ENCODE results near the gene MAPK7. TPM values are rescaled to one million over a fixed set of nuclear protein-coding genes. Genes with fewer than 3 reads are reported as not detected.
A peak's percentile ranks its signal among the peaks of the same experiment; 100 is the strongest.

MAPK7 gene
- polyA plus RNA-seq, 2 of the 4 experiments (the other 2 are of a cell fraction) = 7.2 to 25.8 TPM

- WGBS (ENCODE audit: missing lambda C conversion rate) = 83% methylated on average over 5 of the region's 5 CpGs
- Histone ChIP-seq H3K4me3 (no peak overlapping the region), H3K27ac (no peak overlapping the region), H3K4me2 (no peak overlapping the region), H3K4me1 (peaks cover 33% of the 10 kb centered on the region), H3K9me3 (no peaks in the 10 kb centered on the region)
- POLR2A ChIA-PET = interaction anchor here (5.3 kb wide), 1 partner anchor 11 kb away, joined by 45 read pairs; the partner anchor contains the start of gene MAPK7
- no peak for ATAC-seq
- TF ChIP-seq, protein P1, sequence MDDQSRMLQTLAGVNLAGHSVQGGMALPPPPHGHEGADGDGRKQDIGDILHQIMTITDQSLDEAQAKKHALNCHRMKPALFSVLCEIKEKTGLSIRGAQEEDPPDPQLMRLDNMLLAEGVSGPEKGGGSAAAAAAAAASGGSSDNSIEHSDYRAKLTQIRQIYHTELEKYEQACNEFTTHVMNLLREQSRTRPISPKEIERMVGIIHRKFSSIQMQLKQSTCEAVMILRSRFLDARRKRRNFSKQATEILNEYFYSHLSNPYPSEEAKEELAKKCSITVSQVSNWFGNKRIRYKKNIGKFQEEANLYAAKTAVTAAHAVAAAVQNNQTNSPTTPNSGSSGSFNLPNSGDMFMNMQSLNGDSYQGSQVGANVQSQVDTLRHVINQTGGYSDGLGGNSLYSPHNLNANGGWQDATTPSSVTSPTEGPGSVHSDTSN (IDR thresholded peaks at IDR 0.05) = no peak
- TF ChIP-seq PHF8 (IDR thresholded peaks at IDR 0.05; ENCODE audit: borderline replicate concordance, low read depth) = peak; percentile 24; the same call in 1 of the 2 replicates
- no peak for TF ChIP-seq POLR2AphosphoS2 (conservative IDR thresholded peaks at IDR 0.05; ENCODE audit: low read length)
- TF ChIP-seq REST (IDR thresholded peaks at IDR 0.05) = 0 out of 2 replicates have a peak, but pooled peaks have one; percentile 13
- no peak for TF ChIP-seq E2F6 (IDR thresholded peaks at IDR 0.05; ENCODE audit: borderline replicate concordance, low read depth)
- no peak for TF ChIP-seq HDAC2 (IDR thresholded peaks at IDR 0.05)
- no peak for TF ChIP-seq TFCP2L1 (CRISPR knock-in tag; IDR thresholded peaks at IDR 0.05)
- TF ChIP-seq JUNB (IDR thresholded peaks at IDR 0.05) = no peak
- no peak for FAIRE-seq
- no peak for DNase-seq (ENCODE audit: low read depth in 1 of 2, low spot score in 1 of 2)
- CTCF ChIA-PET = interaction anchor here (0.7 to 6.0 kb wide), 9 partner anchors 9 to 373 kb away, joined by 3 to 44 read pairs (median 4); partner anchors contain the start of genes B9D1 and MAPK7
Observed at GRCh38 chr17:19388791-19389785, 10.8 kb downstream of the MAPK7 start.

GRCh38 chr17:19390951-19391350 lies 12.7 kb downstream of the MAPK7 start:
- WGBS (ENCODE audit: missing lambda C conversion rate) = 93% methylated on average over 2 of the region's 2 CpGs
- Histone ChIP-seq H3K27ac (no peak overlapping the region), H3K4me3 (no peak overlapping the region), H3K4me1 (peaks cover 26% of the 10 kb centered on the region), H3K4me2 (no peak overlapping the region), H3K9me3 (no peaks in the 10 kb centered on the region)
- ChIA-PET CTCF (interaction anchor here (1.2 to 5.7 kb wide), 3 partner anchors 28 to 375 kb away, joined by 5 to 36 read pairs (median 18); partner anchors contain the start of gene B9D1), POLR2A (no interaction called here)
- FAIRE-seq (no peak), DNase-seq (ENCODE audit: low read depth in 1 of 2, low spot score in 1 of 2) (no peak), ATAC-seq (no peak)
- no peak for TF ChIP-seq HDAC2 (IDR thresholded peaks at IDR 0.05)
- TF ChIP-seq NPAS2 (CRISPR knock-in tag; IDR thresholded peaks at IDR 0.05; ENCODE audit: borderline replicate concordance) = no peak
- TF ChIP-seq POLR2A (IDR thresholded peaks at IDR 0.05; ENCODE audit: low read length) = no peak
- TF ChIP-seq REST (IDR thresholded peaks at IDR 0.05) = no peak
- TF ChIP-seq E2F6 (IDR thresholded peaks at IDR 0.05; ENCODE audit: borderline replicate concordance, low read depth) = no peak
- TF ChIP-seq, protein P2, sequence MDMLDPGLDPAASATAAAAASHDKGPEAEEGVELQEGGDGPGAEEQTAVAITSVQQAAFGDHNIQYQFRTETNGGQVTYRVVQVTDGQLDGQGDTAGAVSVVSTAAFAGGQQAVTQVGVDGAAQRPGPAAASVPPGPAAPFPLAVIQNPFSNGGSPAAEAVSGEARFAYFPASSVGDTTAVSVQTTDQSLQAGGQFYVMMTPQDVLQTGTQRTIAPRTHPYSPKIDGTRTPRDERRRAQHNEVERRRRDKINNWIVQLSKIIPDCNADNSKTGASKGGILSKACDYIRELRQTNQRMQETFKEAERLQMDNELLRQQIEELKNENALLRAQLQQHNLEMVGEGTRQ (IDR thresholded peaks at IDR 0.05) = no peak
- TF ChIP-seq RAD21 (conservative IDR thresholded peaks at IDR 0.05 in 1 of 2, IDR thresholded peaks at IDR 0.05 in 1 of 2) = no peak
- no peak for TF ChIP-seq KDM5A (IDR thresholded peaks at IDR 0.05)
- TF ChIP-seq JUNB (IDR thresholded peaks at IDR 0.05) = no peak
- TF ChIP-seq ZFP36 (IDR thresholded peaks at IDR 0.05; ENCODE audit: borderline replicate concordance, partially characterized antibody) = no peak
- no peak for TF ChIP-seq CHD2 (IDR thresholded peaks at IDR 0.05; ENCODE audit: low read length, partially characterized antibody)
- TF ChIP-seq SMC3 (IDR thresholded peaks at IDR 0.05) = no peak
- TF ChIP-seq SREBF2 (IDR thresholded peaks at IDR 0.05) = no peak
- TF ChIP-seq RNF2 (IDR thresholded peaks at IDR 0.05; ENCODE audit: borderline replicate concordance, low read depth) = no peak
- no peak for TF ChIP-seq TP53 (CRISPR knock-in tag; IDR thresholded peaks at IDR 0.05)
- no peak for TF ChIP-seq GATA3 (IDR thresholded peaks at IDR 0.05; ENCODE audit: borderline replicate concordance)
